Uterus (tissue), 4 donors: ENCODE results near the gene ZFYVE28. TPM values are rescaled to one million over a fixed set of nuclear protein-coding genes. Genes with fewer than 3 reads are reported as not detected.

Experiments
- DNase-seq, 2 donors: peaks; one replicate each; pipeline ENCODE4 v3.0.0-alpha.2; 2019 to 2020
- H3K27ac ChIP-seq, 2 donors: fragments of 200-600 bp; sonication (generic); 1 replicate in 1 of 2; 2 replicates in 1 of 2; pipeline ENCODE4 v1.5.1; 2016 to 2018
- H3K27me3 ChIP-seq, 2 donors: fragments of 200-600 bp; sonication (generic); one replicate each; pipeline ENCODE4 v1.5.1; 2018 to 2019; ENCODE audit warnings: control low read depth in 1 of 2
- H3K36me3 ChIP-seq, 2 donors: fragments of 200-600 bp; sonication (generic); one replicate each; pipeline ENCODE4 v1.5.1; 2019; ENCODE audit warnings: control low read depth in 1 of 2
- H3K4me1 ChIP-seq, 2 donors: fragments of 200-600 bp; sonication (generic); one replicate each; pipeline ENCODE4 v1.5.1; 2018 to 2019; ENCODE audit warnings: control low read depth in 1 of 2
- H3K4me3 ChIP-seq, 2 donors: fragments of 200-600 bp; sonication (generic); 1 replicate in 1 of 2; 2 replicates in 1 of 2; pipeline ENCODE4 v1.5.1; 2018 to 2019; ENCODE audit warnings: mild to moderate bottlenecking in 1 of 2
- H3K9me3 ChIP-seq, 2 donors: fragments of 200-600 bp; sonication (generic); one replicate each; pipeline ENCODE4 v1.5.1; 2019; ENCODE audit warnings: control low read depth in 1 of 2
- POLR2A ChIP-seq, 2 donors: fragments of 450-650 bp; IDR thresholded peaks; one replicate each; pipeline ENCODE4 v1.6.1; 2016; ENCODE audit warnings: antibody characterized with exemption in 2 of 2, mild to moderate bottlenecking in 1 of 2, moderate library complexity in 1 of 2
- intact Hi-C: fragments of 100-400 bp; cut with DNase I; formaldehyde crosslinking; loops from one replicate; pipeline ENCODE4 v1.15.1; 2023; ENCODE audit warnings: low total_unique reads
- total RNA-seq, 4 donors: library from RNA; depleted of rRNA in 3 of 4; stranded (reverse); fragments of >200 nt in 3 of 4; gene quantifications; one replicate each; pipeline versions ENCODE4 v1.1.0 to v1.2.4, GENCODE V29; 2014 to 2023
- TF ChIP-seq, protein P1 (sequence below), 4 experiments: fragments of 200-600 bp in 2 of 4; fragments of 450-650 bp in 2 of 4; sonication (generic) in 2 of 4; IDR thresholded peaks; one replicate each; pipeline ENCODE4 v1.5.1; 2016 to 2019; ENCODE audit warnings: antibody characterized with exemption in 4 of 4, mild to moderate bottlenecking in 2 of 4, moderate library complexity in 1 of 4
- donor health status: DM: yes; HTN: yes; CAD: no.

Gene ZFYVE28
- total RNA-seq, 4 donors from 2014 or later = 5.4 to 16.7 (median 13.4) TPM

- Histone ChIP-seq H3K4me1 (no peaks in the 10 kb centered on the region), H3K4me3 (no peak overlapping the region), H3K27ac (no peak overlapping the region), H3K36me3 (no peaks in the 10 kb centered on the region), H3K27me3 (no peaks in the 10 kb centered on the region), H3K9me3 (no peaks in the 10 kb centered on the region)
- TF ChIP-seq, protein P1, sequence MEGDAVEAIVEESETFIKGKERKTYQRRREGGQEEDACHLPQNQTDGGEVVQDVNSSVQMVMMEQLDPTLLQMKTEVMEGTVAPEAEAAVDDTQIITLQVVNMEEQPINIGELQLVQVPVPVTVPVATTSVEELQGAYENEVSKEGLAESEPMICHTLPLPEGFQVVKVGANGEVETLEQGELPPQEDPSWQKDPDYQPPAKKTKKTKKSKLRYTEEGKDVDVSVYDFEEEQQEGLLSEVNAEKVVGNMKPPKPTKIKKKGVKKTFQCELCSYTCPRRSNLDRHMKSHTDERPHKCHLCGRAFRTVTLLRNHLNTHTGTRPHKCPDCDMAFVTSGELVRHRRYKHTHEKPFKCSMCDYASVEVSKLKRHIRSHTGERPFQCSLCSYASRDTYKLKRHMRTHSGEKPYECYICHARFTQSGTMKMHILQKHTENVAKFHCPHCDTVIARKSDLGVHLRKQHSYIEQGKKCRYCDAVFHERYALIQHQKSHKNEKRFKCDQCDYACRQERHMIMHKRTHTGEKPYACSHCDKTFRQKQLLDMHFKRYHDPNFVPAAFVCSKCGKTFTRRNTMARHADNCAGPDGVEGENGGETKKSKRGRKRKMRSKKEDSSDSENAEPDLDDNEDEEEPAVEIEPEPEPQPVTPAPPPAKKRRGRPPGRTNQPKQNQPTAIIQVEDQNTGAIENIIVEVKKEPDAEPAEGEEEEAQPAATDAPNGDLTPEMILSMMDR (IDR thresholded peaks at IDR 0.05) = no peak
- TF ChIP-seq POLR2A (IDR thresholded peaks at IDR 0.05) = no peak
- intact Hi-C loops = no loop called here
- DNase-seq = no peak
These were observed 20.6 kb upstream of the ZFYVE28 start for GRCh38 chr4:2438822-2439718.

DNA sequence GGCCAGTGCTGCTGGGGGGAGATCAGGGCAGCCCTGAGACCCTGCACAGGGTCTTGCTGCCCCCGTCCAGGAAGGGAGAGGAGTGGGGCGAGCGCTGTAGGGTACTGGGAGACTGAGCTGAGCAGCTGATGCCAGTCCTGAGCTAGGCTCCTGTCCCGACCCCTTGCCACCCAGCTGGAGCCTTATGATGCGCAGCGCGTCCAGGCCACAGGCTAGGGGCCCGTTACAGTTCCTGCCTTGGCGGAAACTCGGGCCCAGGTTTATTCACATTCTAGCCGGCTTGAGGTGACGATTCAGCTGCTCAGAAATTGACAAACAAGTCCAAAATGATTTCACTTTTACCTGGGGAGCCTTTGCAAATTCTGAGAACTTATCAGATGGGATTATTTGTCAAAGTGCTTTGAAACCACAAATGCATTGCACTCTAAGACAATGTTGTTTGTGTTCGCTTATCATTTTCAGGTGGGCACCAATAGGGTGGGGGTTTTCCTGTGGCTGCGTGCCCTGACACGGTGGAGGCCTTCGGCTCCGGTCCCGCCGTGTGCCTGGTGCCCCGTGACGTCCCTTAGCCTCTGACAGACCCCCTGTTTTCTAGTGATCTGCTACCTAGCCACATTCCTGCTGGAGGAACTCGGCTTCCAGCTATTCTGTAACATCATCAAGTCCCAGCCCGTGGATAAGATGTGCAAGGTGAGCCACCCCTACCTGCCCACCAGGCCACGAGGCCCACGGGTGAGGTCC is 19.2 kb upstream of the ZFYVE28 start:
- Histone ChIP-seq H3K36me3 (no peaks in the 10 kb centered on the region), H3K4me1 (no peaks in the 10 kb centered on the region), H3K27me3 (no peaks in the 10 kb centered on the region), H3K27ac (no peak overlapping the region), H3K4me3 (no peak overlapping the region), H3K9me3 (no peaks in the 10 kb centered on the region)
- TF ChIP-seq POLR2A (IDR thresholded peaks at IDR 0.05) = no peak
- TF ChIP-seq, protein P1 (IDR thresholded peaks at IDR 0.05) = no peak
- intact Hi-C loops = no loop called here
- DNase-seq = no peak

DNA sequence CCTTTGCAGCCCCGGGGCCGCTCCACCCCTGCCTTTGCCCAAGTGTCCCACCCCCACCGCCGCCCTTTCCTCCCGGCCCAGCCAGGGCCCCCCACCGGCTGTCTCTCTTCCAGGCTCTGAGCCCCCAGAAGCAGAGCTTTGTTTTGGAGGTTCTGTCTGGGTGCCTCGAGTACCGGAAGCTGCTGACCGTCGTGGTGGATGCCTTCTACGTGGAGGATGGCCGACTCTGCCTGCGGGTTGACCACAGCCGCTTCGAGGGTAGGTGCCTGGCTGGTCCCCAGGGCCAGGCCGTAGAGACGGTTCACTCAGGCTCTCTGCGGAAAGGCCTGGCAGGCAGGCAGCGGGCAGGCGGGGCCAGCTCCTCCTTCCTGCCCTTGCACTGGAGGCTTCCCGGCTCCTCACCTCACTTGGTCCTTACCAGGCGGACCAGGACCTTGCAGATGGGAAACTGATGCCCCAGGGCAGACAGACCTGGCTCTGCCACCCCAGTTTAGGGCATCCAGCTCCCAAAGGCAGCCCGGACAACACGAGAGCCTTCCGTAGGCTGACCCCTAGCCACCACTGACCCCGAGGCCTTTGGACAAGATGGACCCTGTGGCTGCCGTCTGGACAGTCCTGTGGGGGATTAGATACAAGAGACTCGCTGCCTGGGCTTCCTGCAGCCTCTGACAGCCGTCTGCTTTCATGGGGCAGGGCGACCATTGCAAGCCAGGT is 18.5 kb upstream of the ZFYVE28 start:
- DNase-seq = no peak
- intact Hi-C loops = no loop called here
- no peak for TF ChIP-seq POLR2A (IDR thresholded peaks at IDR 0.05)
- TF ChIP-seq, protein P1 (IDR thresholded peaks at IDR 0.05) = no peak

DNA sequence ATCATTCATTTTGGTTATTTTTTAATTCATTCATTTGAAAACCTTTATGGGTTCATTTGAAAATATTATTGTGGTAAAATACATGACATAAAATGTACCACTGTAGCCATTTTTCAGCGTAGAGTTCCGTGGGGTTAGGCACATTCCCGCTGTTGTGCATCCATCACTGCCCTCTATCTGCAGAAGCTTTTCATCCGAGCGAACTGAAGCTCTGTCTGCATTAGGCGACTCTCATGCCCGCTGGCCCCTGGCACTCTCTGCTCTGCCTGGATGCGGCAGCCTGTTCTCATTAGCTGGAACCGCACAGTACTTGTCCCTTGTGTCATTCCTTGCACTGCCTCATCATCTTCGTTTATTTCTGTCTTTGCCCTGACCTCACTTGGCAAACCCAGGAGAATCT is 17.9 kb upstream of the ZFYVE28 start:
- intact Hi-C loops = no loop called here
- TF ChIP-seq POLR2A (IDR thresholded peaks at IDR 0.05) = no peak
- TF ChIP-seq, protein P1 (IDR thresholded peaks at IDR 0.05) = no peak
- Histone ChIP-seq H3K27ac (no peak overlapping the region), H3K4me3 (no peak overlapping the region), H3K27me3 (no peaks in the 10 kb centered on the region), H3K36me3 (no peaks in the 10 kb centered on the region), H3K4me1 (no peaks in the 10 kb centered on the region), H3K9me3 (no peaks in the 10 kb centered on the region)
- no peak for DNase-seq

More for the DNA sequence above, 18.5 kb upstream of the ZFYVE28 start:
- Histone ChIP-seq H3K4me1 (no peaks in the 10 kb centered on the region), H3K36me3 (no peaks in the 10 kb centered on the region), H3K9me3 (no peaks in the 10 kb centered on the region), H3K27me3 (no peaks in the 10 kb centered on the region), H3K27ac (no peak overlapping the region), H3K4me3 (no peak overlapping the region)
